RPMI7951 (cell line): Measurements from ENCODE around the gene EIF4A3. TPM values are rescaled to one million over a fixed set of nuclear protein-coding genes. Genes with fewer than 3 reads are reported as not detected.

Source experiments
- DNase-seq: peaks from one replicate; pipeline ENCODE4 v3.0.0-alpha.2; 2012; ENCODE audit warnings: low read depth
- total RNA-seq: library from RNA; depleted of rRNA; stranded (reverse); fragments of >200 nt; shearing (Covaris generic); gene quantifications from 2 replicates; pipeline ENCODE4 v1.2.3, GENCODE V29; 2014; rRNA removed

The EIF4A3 gene
- 99.4 and 104 TPM in 2 replicates for total RNA-seq

GRCh38 chr17:80147035-80147822 lies at the start of gene EIF4A3:
Gene EIF4A3 (minus strand): TSS chr17:80147128. CDS start chr17:80146961, 167 bp downstream.
- peak; percentile 97 for DNase-seq

DNA sequence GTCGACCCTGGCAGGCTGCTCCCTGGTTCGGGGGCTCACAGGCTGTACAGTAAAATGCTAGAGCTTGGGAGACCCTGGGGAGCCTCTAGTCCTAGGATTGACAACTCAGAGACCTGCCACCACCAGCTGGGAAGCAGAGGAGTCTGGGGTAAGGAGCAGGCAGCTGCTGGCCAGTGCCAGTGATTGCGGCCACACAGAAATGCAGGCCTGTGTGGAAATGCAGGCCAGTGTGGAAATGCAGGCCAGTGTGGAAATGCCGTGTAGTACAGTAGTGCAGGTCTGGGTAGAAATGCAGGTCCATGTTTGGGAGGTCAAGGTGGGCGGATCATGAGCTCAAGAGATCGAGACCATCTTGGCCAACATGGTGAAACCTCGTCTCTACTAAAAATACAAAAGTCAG lies 49.7 kb upstream of the EIF4A3 start:
- DNase-seq, result no peak

- DNase-seq, result peak; percentile 4
Measured at GRCh38 chr17:80195671-80196529, 49.0 kb upstream of the EIF4A3 start.

- no peak for DNase-seq
Measured at GRCh38 chr17:80195141-80195540, 48.2 kb upstream of the EIF4A3 start.

- peak; percentile 34 for DNase-seq
Measured at GRCh38 chr17:80191865-80192661, 45.1 kb upstream of the EIF4A3 start.

- no peak for DNase-seq
Measured at GRCh38 chr17:80191192-80191591, 44.3 kb upstream of the EIF4A3 start.

DNA sequence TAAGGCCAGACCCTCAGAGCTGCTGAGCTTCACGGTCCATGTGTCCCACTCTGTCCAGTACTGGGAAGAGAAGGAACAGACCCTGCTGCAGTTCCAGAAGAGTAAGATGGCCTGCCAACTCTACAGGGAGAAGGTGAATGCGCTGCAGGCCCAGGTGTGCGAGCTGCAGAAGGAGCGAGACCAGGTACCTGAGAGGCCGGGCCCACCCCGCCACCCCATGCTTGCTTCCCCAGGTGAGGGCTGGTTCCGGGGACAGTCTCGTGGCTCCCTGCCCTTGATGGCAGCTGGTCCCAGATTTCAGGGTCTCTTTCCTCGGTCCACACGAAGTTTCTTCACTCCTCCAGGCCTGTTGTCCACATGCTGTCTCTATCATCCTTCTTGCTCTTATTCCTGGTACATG lies 43.8 kb upstream of the EIF4A3 start:
- DNase-seq, result no peak

- DNase-seq, result no peak
Measured at GRCh38 chr17:80189611-80190010, 42.7 kb upstream of the EIF4A3 start.

DNA sequence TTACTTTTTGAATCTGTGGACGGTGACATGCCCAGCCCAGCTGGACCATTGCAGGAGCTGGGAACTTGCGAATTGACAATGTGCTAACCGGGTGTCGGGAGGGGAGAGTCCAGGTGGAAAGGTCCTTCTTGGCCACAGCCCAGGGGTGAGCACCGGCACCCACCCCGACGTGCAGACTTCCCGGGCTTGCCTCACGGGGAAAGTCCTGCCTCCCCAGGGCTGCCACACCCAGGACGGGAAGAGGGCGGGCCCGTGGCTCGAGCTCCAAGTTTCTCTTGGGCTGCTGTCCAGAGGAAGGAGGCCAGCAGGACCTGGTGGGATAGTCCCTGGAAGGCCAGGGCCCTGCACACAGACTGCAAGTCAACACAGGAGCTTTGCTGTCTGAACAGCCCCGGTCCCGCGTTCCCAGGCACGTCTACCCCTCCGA lies 40.6 kb upstream of the EIF4A3 start:
- DNase-seq, result peak; percentile 34

DNA sequence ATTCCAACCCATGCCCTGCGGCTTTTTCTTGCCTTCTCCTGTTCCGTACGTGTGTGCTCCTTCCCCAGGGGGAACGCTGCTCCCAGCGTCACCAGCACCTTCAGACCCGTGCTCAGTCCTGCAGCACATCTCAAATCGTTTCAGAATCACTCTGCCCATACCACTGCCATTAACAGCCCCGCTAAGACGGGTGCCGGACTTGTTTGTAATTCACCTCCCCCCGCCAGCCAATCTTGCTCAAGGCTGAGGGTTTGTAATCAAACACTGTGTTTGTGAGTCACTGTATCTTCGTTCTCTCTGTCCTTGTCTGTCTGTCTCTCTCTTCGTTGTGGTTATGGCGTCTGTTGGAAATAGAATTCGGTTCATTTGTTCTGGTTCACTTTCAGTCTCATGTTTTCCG lies 40.2 kb upstream of the EIF4A3 start:
- peak; percentile 37 for DNase-seq

- no peak for DNase-seq
Measured at GRCh38 chr17:80185968-80186367, 39.0 kb upstream of the EIF4A3 start.

GRCh38 chr17:80184423-80184714 lies 37.4 kb upstream of the EIF4A3 start:
- no peak for DNase-seq

GRCh38 chr17:80183581-80184422 lies 36.9 kb upstream of the EIF4A3 start:
- DNase-seq, result no peak

- no peak for DNase-seq
Measured at GRCh38 chr17:80182845-80183223, 35.9 kb upstream of the EIF4A3 start.

DNA sequence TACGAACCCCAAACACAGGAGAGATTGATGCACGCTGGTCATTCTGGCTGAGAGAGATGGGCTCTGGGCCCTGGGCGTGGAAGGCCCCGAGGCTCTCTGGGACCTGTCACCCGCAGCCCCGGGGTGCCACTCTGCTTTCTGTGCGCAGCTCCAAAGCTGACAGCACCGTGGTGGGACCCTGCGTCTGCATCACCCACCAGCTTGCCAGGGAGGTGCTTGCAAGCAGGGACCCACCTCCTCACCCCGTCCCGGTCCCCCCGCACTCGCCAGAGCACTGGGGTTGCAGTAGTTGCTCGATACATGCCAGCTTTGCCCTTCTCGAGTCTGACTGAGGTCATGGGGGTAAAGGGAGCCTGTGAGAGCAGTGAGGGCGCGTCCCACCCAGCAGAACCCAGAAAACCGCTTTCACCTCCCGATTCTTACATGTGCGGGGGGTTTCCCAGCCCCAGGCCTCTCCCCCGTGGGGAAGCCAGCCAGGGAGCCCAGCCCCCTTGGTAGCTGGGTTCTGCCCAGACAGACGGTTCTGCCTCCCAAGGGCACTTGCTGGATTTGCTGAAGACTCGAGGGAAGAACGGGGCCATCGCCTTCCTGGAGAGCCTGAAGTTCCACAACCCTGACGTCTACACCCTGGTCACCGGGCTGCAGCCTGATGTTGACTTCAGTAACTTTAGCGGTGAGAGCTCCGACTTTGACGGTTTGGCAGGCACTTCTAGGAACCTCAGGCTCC lies 35.4 kb upstream of the EIF4A3 start:
- no peak for DNase-seq

DNA sequence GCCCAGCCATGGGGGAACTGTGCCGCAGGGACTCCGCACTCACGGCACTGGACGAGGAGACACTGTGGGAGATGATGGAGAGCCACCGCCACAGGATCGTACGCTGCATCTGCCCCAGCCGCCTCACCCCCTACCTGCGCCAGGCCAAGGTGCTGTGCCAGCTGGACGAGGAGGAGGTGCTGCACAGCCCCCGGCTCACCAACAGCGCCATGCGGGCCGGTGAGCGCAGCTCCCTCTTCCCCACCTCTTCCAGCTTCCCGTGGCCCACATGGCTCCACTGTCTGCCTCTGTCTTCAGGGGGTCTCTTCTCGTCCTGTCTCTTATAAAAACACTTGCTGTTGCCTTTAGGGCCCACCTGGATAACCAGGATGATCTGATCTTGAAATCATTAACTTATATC lies 34.5 kb upstream of the EIF4A3 start:
- no peak for DNase-seq

DNA sequence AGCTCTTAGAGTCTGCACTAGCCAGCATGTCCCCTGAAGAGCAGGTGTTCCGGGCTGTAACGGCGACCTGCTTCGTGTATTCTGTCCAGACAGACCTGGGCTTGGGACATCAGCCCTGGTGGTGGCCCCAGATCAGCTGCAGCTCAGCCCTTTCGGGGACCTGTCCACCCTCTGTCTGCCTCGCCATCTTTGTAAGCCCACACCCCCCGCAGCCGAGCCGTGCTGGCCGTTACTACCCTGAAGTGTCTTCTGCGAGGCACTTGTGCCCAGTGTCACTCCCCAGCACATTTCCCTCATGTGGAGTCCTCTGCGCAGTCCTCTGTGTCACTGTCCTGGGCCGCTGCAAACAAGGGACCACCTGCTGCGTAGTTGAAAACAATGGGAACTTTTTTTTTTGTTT lies 33.3 kb upstream of the EIF4A3 start:
- no peak for DNase-seq

GRCh38 chr17:80177986-80178595 lies 31.2 kb upstream of the EIF4A3 start:
- DNase-seq, result no peak

DNA sequence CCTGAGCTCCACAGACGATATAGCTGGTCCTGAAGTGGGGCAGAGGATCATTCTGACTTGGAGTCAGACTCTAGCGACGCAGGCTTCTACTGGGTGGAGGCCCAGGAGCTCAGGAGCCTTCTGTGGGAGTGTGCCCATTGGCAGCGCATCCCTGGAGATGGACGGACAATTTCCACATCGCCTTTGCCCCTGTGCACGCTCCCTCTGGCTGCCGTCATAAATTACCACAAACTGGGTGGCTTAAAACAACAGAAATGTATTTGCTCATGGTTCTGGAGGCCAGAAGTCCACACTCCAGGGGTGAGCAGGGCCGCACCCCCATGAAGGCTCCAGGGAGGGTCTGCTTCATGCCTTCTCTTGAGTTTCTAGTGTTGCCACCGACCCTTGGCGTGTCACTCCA lies 29.8 kb upstream of the EIF4A3 start:
- DNase-seq, result no peak

- DNase-seq, result no peak
Measured at GRCh38 chr17:80173916-80174315, 27.0 kb upstream of the EIF4A3 start.
